Prostate gland (tissue), 2 donors: Measurements from ENCODE around the gene GPER1. TPM values are rescaled to one million over a fixed set of nuclear protein-coding genes. Genes with fewer than 3 reads are reported as not detected.
"Not testable (repeated sequence)": the region's sequence is repeated elsewhere in the genome, so short reads cannot be mapped to it uniquely, and the experiment has no call there.

Experiments used
- DNase-seq: peaks from one replicate; pipeline ENCODE4 v3.0.0-alpha.2; 2019; ENCODE audit warnings: low spot score
- H3K27ac ChIP-seq, 2 donors: fragments of 200-600 bp; sonication (generic); 2 replicates each; pipeline ENCODE4 v1.5.1; 2017 to 2019
- H3K27me3 ChIP-seq: fragments of 200-600 bp; sonication (generic); replicated peaks from 2 replicates; pipeline ENCODE4 v1.5.1; 2019; ENCODE audit not compliant: insufficient read depth
- H3K36me3 ChIP-seq, 2 donors: fragments of 200-600 bp; sonication (generic); 1 replicate in 1 of 2; 2 replicates in 1 of 2; pipeline versions ENCODE4 v1.5.1 to v1.8.1; 2017 to 2019
- H3K4me1 ChIP-seq: fragments of 200-600 bp; sonication (generic); replicated peaks from 2 replicates; pipeline ENCODE4 v1.5.1; 2019
- H3K4me3 ChIP-seq, 2 donors: fragments of 200-600 bp; sonication (generic); 2 replicates each; pipeline ENCODE4 v1.5.1; 2017 to 2019
- H3K9me3 ChIP-seq: fragments of 200-600 bp; sonication (generic); 2 replicates; pipeline ENCODE4 v1.5.1; 2017
- CTCF ChIP-seq, 4 experiments: fragments of 200-600 bp in 2 of 4; fragments of 450-650 bp in 2 of 4; sonication (generic) in 2 of 4; IDR thresholded peaks; 1 replicate in 3 of 4; 2 replicates in 1 of 4; pipeline ENCODE4 v1.5.1; 2016 to 2019; ENCODE audit warnings: antibody characterized with exemption in 4 of 4, mild to moderate bottlenecking in 2 of 4, moderate library complexity in 2 of 4
- POLR2A ChIP-seq: fragments of 450-650 bp; IDR thresholded peaks from one replicate; pipeline ENCODE4 v1.6.1; 2016; ENCODE audit warnings: antibody characterized with exemption, mild to moderate bottlenecking
- POLR2AphosphoS5 ChIP-seq: sonication (generic); formaldehyde crosslinking; IDR thresholded peaks from one replicate; pipeline ENCODE4 v1.6.1; 2017; ENCODE audit warnings: antibody characterized with exemption
- WGBS: methylation state at CpG from one replicate; pipeline ENCODE4 v1.1.5; 2018; 5-methylcytosine and 5-hydroxymethylcytosine counted together
- intact Hi-C: fragments of 100-400 bp; cut with DNase I; formaldehyde crosslinking; loops from one replicate; pipeline ENCODE4 v1.14.2; 2022
- total RNA-seq, 2 donors: library from RNA; depleted of rRNA; stranded (reverse); fragments of >200 nt; gene quantifications; one replicate each; pipeline ENCODE4 v1.1.0, GENCODE V29; 2016

Gene GPER1
- total RNA-seq, 2 donors from 2014 or later, result 7.4 to 11.5 TPM

DNA sequence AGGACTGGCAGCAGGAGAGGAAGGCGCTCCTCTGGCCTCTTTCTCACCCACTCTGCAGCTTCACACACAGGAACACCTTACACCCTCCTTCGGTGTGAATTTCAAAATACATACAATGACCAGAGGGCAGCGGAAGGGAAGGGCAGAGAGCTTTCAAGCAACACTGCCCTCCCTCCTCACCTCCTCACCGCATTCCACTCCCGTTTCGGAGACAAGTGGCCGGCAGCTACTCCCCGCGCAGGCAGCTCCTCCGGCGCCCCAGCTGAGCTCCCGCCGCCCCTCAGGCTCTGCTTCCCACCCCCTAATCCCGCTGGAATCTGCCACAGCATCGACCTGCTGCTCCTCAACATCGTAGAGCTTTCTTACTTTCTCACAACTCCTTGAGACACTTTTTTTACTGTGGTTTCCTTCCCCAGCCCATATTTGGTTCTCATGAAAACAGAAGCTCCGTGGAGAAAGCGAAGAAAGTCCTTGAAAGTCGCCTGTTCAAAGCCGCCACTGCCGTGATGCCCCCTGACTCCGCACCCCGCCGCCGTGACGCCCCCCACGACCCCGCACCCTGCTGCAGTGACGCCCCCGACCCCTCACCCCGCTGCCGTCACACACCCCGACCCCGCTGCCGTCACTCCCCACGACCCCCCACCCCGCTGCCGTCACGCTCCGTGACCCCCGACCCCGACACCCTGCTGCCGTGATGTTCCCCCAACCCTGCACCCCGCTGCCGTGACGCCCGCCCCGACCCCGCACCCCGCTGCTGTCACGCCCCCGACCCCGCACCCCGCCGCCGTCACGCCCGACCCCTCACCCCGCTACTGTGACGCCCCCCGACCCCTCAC, 14.6 kb upstream of the GPER1 start:
- Histone ChIP-seq H3K27me3 (no peaks in the 10 kb centered on the region), H3K27ac (no peak overlapping the region), H3K4me1 (no peaks in the 10 kb centered on the region), H3K9me3 (no peaks in the 10 kb centered on the region), H3K36me3 (no peaks in the 10 kb centered on the region), H3K4me3 (no peak overlapping the region)
- WGBS, result 75% methylated on average over 39 of the region's 61 CpGs
- no peak for DNase-seq
- intact Hi-C loops, result no loop called here
- TF ChIP-seq POLR2AphosphoS5 (no peak), CTCF (IDR thresholded peaks at IDR 0.05) (no peak)

- H3K27me3 ChIP-seq, H3K27ac ChIP-seq, H3K4me3 ChIP-seq, H3K4me1 ChIP-seq, H3K9me3 ChIP-seq, H3K36me3 ChIP-seq, intact Hi-C loops, DNase-seq: not testable (repeated sequence)
- WGBS, result 90% methylated on average over 8 of the region's 43 CpGs
Observed at GRCh38 chr7:1074018-1074417, 13.9 kb upstream of the GPER1 start.

- Histone ChIP-seq H3K36me3 (no peaks in the 10 kb centered on the region), H3K27ac (no peak overlapping the region), H3K27me3 (no peaks in the 10 kb centered on the region), H3K9me3 (no peaks in the 10 kb centered on the region), H3K4me3 (no peak overlapping the region), H3K4me1 (no peaks in the 10 kb centered on the region)
- no peak for DNase-seq
- TF ChIP-seq POLR2AphosphoS5 (no peak), POLR2A (no peak), CTCF (IDR thresholded peaks at IDR 0.05) (no peak)
- WGBS, result 88% methylated on average over 28 of the region's 30 CpGs
- intact Hi-C loops, result no loop called here
Observed at GRCh38 chr7:1074593-1075431, 13.1 kb upstream of the GPER1 start.

DNA sequence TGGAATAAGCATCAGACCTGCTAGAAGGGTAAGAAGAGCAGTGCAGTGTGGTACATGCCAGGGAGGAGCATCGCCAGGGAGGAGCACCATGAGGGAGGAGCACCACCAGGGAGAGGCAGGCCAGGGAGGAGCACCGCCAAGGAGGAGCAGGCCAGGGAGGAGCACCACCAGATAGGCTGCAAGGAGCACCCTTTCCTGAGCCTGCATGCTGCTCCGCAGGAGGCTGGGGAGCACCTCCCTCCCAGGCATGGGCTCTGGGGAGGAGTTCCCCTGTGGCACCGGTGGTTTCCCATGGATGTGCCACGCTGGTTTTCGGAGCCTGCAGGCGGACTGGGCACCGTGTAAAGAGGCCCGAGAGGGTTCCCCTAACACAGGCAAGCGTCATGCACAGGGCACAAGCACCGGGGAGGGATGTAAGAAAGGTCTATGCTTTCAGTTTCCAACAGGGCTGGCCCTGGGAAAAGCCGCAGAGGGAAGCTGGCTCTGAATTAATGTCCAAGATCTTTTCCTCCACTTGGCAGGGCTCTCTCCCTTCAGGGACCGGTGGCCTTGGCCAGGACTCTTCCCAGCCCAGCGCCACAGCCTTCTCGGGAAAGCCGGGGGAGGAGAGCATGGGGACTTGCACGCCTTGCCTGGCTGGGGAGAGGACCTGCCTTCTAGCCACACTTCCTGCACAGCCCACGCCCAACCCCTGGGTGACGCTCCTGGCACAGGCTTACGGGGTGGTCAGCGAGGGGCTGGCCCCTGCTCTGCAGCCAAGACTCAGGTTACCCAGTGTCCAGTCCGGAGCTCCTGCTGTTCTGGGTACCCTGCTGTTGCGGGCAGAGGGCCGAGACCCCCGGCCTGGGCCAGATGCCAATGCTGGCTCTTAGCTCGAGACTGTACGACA, 11.5 kb upstream of the GPER1 start:
- TF ChIP-seq CTCF (IDR thresholded peaks at IDR 0.05) (no peak), POLR2AphosphoS5 (no peak), POLR2A (no peak)
- H3K36me3 ChIP-seq, result no peaks in the 10 kb centered on the region
- no peaks in the 10 kb centered on the region for H3K4me1 ChIP-seq
- no peak overlapping the region for H3K27ac ChIP-seq
- intact Hi-C loops, result no loop called here
- WGBS, result 79% methylated on average over 27 of the region's 27 CpGs
- no peak for DNase-seq
- no peaks in the 10 kb centered on the region for H3K27me3 ChIP-seq
- no peaks in the 10 kb centered on the region for H3K9me3 ChIP-seq
- no peak overlapping the region for H3K4me3 ChIP-seq

DNA sequence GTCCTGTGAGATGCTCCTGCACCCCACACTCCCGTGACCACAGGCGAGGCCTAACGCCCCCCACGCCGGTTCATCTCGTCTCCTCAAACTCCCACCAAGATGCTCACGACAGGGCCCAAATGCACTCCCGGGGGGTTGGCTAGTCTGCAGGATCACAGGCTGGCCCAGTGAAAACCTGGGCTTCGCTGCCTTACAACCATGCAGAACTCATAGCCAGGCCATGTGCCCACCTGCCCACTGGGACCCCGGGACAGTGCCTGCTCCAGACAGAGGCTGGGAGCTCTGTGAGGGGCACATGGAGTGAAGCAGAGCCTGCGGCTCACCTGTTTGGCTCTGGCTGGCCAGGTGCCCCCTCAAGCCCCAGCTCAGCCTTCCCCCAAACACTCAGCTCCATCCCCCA, 9.4 kb upstream of the GPER1 start:
- WGBS, result 98% methylated on average over 10 of the region's 11 CpGs
- Histone ChIP-seq H3K4me1 (no peaks in the 10 kb centered on the region), H3K27me3 (no peaks in the 10 kb centered on the region), H3K36me3 (no peaks in the 10 kb centered on the region), H3K9me3 (no peaks in the 10 kb centered on the region), H3K4me3 (no peak overlapping the region), H3K27ac (no peak overlapping the region)
- intact Hi-C loops, result no loop called here
- TF ChIP-seq CTCF (IDR thresholded peaks at IDR 0.05) (no peak), POLR2A (no peak), POLR2AphosphoS5 (no peak)
- DNase-seq, result no peak
